ENCODE data around the gene HSPA1A. TPM values are rescaled to one million over a fixed set of nuclear protein-coding genes. Genes with fewer than 3 reads are reported as not detected.

HSPA1A gene
- total RNA-seq, 1 experiment from 2014 or later, result 51.2 TPM

DNA sequence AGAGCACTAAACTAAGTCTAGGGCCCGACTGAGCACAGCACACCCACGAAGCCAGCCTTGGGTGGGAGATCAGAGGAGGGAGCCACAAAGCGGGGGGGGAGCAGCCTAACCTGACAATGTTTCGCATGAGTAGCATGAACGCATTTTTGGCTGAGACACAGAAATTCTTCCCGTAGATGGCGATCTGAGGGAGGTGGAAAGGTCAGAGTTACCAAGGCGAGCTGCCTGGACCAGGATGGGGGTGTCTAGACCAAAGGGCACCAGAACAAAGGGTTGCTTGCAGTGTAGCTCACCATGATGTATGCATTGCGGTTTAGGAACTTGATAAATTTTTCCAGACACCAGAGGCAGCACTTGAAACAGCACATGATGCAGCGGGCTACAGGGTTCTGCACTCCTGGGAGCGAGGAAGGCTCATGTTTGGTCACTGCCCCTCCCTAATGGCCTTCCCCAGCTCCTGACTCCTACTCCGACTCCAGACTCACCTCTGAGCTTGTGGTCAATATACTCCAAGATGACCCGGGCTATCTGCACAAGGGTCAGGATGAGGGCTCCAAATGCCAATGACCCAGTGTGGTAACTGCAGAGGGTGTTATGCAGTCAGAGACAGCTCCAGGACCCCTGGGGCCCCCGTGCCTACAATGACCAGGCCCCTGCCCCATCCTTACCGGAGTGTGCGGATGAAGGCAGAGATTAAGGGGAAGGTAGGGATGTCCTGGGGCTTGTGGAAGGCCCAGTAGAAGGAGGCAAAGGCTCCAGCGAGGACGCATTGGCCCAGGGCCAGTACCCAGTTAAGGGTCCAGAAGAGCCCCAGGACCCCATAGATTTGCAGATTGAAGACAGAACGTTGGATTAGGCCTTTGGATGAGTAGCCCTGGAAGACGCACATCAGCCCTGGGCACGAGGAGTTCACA lies 50.1 kb downstream of the HSPA1A start:
- Histone ChIP-seq H3K4ac (ENCODE audit: low read depth, low read length) (no peak overlapping the region), H2AFZ (ENCODE audit: low read length) (no peak overlapping the region), H3K23me2 (ENCODE audit: insufficient read length, low read depth, low read length, poor library complexity, severe bottlenecking) (peaks cover 12% of the 10 kb centered on the region), H3K56ac (ENCODE audit: insufficient read length, low read depth, low read length) (no peak overlapping the region), H3K18ac (ENCODE audit: insufficient read length, low read depth, low read length) (no peak overlapping the region), H2BK5ac (ENCODE audit: insufficient read length, low read length) (no peak overlapping the region), H4K91ac (ENCODE audit: insufficient read length, low read depth, low read length) (no peak overlapping the region), H3K4me1 (ENCODE audit: insufficient read depth, low read length) (no peaks in the 10 kb centered on the region), H3K23ac (ENCODE audit: insufficient read length, low read depth, low read length) (no peak overlapping the region), H3K9me3 (ENCODE audit: control insufficient read depth, low read depth, low read length) (no peaks in the 10 kb centered on the region), H4K5ac (ENCODE audit: insufficient read length, low read depth, low read length) (no peak overlapping the region), H3K4me2 (ENCODE audit: insufficient read depth, insufficient read length, low read length) (no peak overlapping the region), H3K27ac (ENCODE audit: insufficient read length, low read depth, low read length) (no peak overlapping the region), H3K14ac (ENCODE audit: insufficient read depth, low read length) (no peak overlapping the region), H2BK15ac (ENCODE audit: low read depth, low read length) (no peak overlapping the region), H3T11ph (ENCODE audit: low read length) (no peak overlapping the region), H2BK120ac (ENCODE audit: low read depth, low read length, poor library complexity, severe bottlenecking) (no peak overlapping the region), H4K20me1 (ENCODE audit: control insufficient read depth, insufficient read depth, insufficient read length) (no peaks in the 10 kb centered on the region), H2AK5ac (ENCODE audit: insufficient read length, low read length) (no peak overlapping the region), H3K9ac (ENCODE audit: extremely low read depth, insufficient read length, low read length) (no peak overlapping the region), H3K27me3 (ENCODE audit: insufficient read depth, low read length) (no peaks in the 10 kb centered on the region), H2BK12ac (ENCODE audit: insufficient read length, low read depth, low read length) (no peak overlapping the region), H3K79me1 (ENCODE audit: insufficient read depth, low read depth, low read length, poor library complexity, severe bottlenecking) (no peaks in the 10 kb centered on the region), H3K79me2 (ENCODE audit: insufficient read depth, low read length) (no peaks in the 10 kb centered on the region), H4K8ac (replicated peaks; ENCODE audit: insufficient read length, low read depth, low read length) (no peak overlapping the region), H2BK20ac (ENCODE audit: low read depth, low read length, poor library complexity, severe bottlenecking) (no peak overlapping the region)
- peaks cover 0 to 2% (median 0%) of the 10 kb centered on the region in 3 experiments; a peak in 1 of 7 replicates for H3K36me3 Mint-ChIP-seq (ENCODE audit: insufficient read depth in 1 of 3, low read depth in 3 of 3)
- peak overlapping the region; percentile 38 to 98; a peak in 4 of 5 replicates for H3K4me3 Mint-ChIP-seq
- DNase-seq, result no peak
- peaks cover 16 to 33% of the 10 kb centered on the region in 2 experiments for H3K4me1 Mint-ChIP-seq
- no peaks in the 10 kb centered on the region; a peak in 1 of 5 replicates for H3K9me3 Mint-ChIP-seq
- peak overlapping the region; percentile 53 to 92 (median 64); a peak in 4 of 7 replicates for H3K27ac Mint-ChIP-seq
- H3K27me3 Mint-ChIP-seq (ENCODE audit: low read depth), result peaks cover 2% of the 10 kb centered on the region
- TF ChIP-seq, protein P1, sequence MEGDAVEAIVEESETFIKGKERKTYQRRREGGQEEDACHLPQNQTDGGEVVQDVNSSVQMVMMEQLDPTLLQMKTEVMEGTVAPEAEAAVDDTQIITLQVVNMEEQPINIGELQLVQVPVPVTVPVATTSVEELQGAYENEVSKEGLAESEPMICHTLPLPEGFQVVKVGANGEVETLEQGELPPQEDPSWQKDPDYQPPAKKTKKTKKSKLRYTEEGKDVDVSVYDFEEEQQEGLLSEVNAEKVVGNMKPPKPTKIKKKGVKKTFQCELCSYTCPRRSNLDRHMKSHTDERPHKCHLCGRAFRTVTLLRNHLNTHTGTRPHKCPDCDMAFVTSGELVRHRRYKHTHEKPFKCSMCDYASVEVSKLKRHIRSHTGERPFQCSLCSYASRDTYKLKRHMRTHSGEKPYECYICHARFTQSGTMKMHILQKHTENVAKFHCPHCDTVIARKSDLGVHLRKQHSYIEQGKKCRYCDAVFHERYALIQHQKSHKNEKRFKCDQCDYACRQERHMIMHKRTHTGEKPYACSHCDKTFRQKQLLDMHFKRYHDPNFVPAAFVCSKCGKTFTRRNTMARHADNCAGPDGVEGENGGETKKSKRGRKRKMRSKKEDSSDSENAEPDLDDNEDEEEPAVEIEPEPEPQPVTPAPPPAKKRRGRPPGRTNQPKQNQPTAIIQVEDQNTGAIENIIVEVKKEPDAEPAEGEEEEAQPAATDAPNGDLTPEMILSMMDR (conservative IDR thresholded peaks at IDR 0.05), result no peak
- no CpG with 5 or more reads among the region's 21 CpGs for WGBS (ENCODE audit: extremely low coverage, insufficient read length, low lambda C conversion rate)

Other genes with a start within 250 kb of the HSPA1A start
- gene LTA, start 243.3 kb upstream of the HSPA1A start, total RNA-seq (2021), result not detected in 2 replicates
- gene TNF, start 240.0 kb upstream of the HSPA1A start, total RNA-seq (2021), result not detected in 2 replicates
- not detected in 2 replicates for gene LTB, start 233.1 kb upstream of the HSPA1A start, total RNA-seq (2021)
- not detected in 2 replicates for gene LST1, start 229.3 kb upstream of the HSPA1A start, total RNA-seq (2021)
- gene NCR3, start 222.5 kb upstream of the HSPA1A start, total RNA-seq (2021), result 0.55 and 0.64 TPM in 2 replicates
- gene AIF1, start 200.3 kb upstream of the HSPA1A start, total RNA-seq (2021), result 3.2 and 4.2 TPM in 2 replicates
- 381 and 383 TPM in 2 replicates for gene PRRC2A, start 194.8 kb upstream of the HSPA1A start, total RNA-seq (2021)
- gene BAG6, start 162.9 kb upstream of the HSPA1A start, total RNA-seq (2021), result 415 and 417 TPM in 2 replicates
- gene APOM, start 159.6 kb upstream of the HSPA1A start, total RNA-seq (2021), result 3.6 and 3.9 TPM in 2 replicates
- 18.4 and 19.0 TPM in 2 replicates for gene C6orf47, start 154.8 kb upstream of the HSPA1A start, total RNA-seq (2021)
- gene GPANK1, start 150.5 kb upstream of the HSPA1A start, total RNA-seq (2021), result 23.9 and 26.8 TPM in 2 replicates
- 178 and 187 TPM in 2 replicates for gene CSNK2B, start 149.5 kb upstream of the HSPA1A start, total RNA-seq (2021)
- 21.3 and 21.6 TPM in 2 replicates for gene LY6G5B, start 145.6 kb upstream of the HSPA1A start, total RNA-seq (2021)
- gene LY6G5C, start 134.5 kb upstream of the HSPA1A start, total RNA-seq (2021), result 1.8 and 2.2 TPM in 2 replicates
- gene ABHD16A, start 112.2 kb upstream of the HSPA1A start, total RNA-seq (2021), result 32.9 and 34.4 TPM in 2 replicates
- not detected in 2 replicates for gene LY6G6F, start 108.7 kb upstream of the HSPA1A start, total RNA-seq (2021)
- gene LY6G6D, start 100.2 kb upstream of the HSPA1A start, total RNA-seq (2021), result not detected in 2 replicates
- 0.24 TPM in 1 of 2 replicates, not detected in the other for gene LY6G6C, start 93.8 kb upstream of the HSPA1A start, total RNA-seq (2021)
- not detected in 2 replicates for gene MPIG6B, start 92.2 kb upstream of the HSPA1A start, total RNA-seq (2021)
- 70.5 and 73.2 TPM in 2 replicates for gene DDAH2, start 86.2 kb upstream of the HSPA1A start, total RNA-seq (2021)
- gene CLIC1, start 79.0 kb upstream of the HSPA1A start, total RNA-seq (2021), result 265 and 266 TPM in 2 replicates
- 21.5 and 22.4 TPM in 2 replicates for gene MSH5, start 75.5 kb upstream of the HSPA1A start, total RNA-seq (2021)
- 3.2 and 4.3 TPM in 2 replicates for gene SAPCD1, start 52.9 kb upstream of the HSPA1A start, total RNA-seq (2021)
- 2.5 TPM in 2 replicates for gene VWA7, start 38.2 kb upstream of the HSPA1A start, total RNA-seq (2021)
- 148 and 154 TPM in 2 replicates for gene VARS1, start 19.8 kb upstream of the HSPA1A start, total RNA-seq (2021)
- 114 and 123 TPM in 2 replicates for gene LSM2, start 8.6 kb upstream of the HSPA1A start, total RNA-seq (2021)
- gene HSPA1L, start 260 bp upstream of the HSPA1A start, total RNA-seq (2021), result 1.6 and 2.5 TPM in 2 replicates
- 85.1 and 90.5 TPM in 2 replicates for gene HSPA1B, start 12.2 kb downstream of the HSPA1A start, total RNA-seq (2021)
- gene NEU1, start 47.3 kb downstream of the HSPA1A start, total RNA-seq (2021), result 35.1 and 36.2 TPM in 2 replicates
- 3.3 and 3.8 TPM in 2 replicates for gene SLC44A4, start 63.5 kb downstream of the HSPA1A start, total RNA-seq (2021)
- 121 and 124 TPM in 2 replicates for gene EHMT2, start 82.2 kb downstream of the HSPA1A start, total RNA-seq (2021)
- 31.0 and 32.7 TPM in 2 replicates for gene ZBTB12, start 86.5 kb downstream of the HSPA1A start, total RNA-seq (2021)
- 0.66 and 0.86 TPM in 2 replicates for gene C2, start 112.2 kb downstream of the HSPA1A start, total RNA-seq (2021)
- gene CFB, start 130.6 kb downstream of the HSPA1A start, total RNA-seq (2021), result 0.31 and 0.39 TPM in 2 replicates
- 90.8 and 91.4 TPM in 2 replicates for gene NELFE, start 143.4 kb downstream of the HSPA1A start, total RNA-seq (2021)
- gene SKIC2, start 143.6 kb downstream of the HSPA1A start, total RNA-seq (2021), result 78.8 and 86.2 TPM in 2 replicates
- 21.6 and 22.9 TPM in 2 replicates for gene DXO, start 156.6 kb downstream of the HSPA1A start, total RNA-seq (2021)
- gene C4A, start 166.5 kb downstream of the HSPA1A start, total RNA-seq (2021), result 4.3 and 5.1 TPM in 2 replicates
- 2.7 TPM in 2 replicates for gene C4B, start 199.3 kb downstream of the HSPA1A start, total RNA-seq (2021)
- not detected in 2 replicates for gene CYP21A2, start 222.9 kb downstream of the HSPA1A start, total RNA-seq (2021)